GM18873 (cell line): ENCODE data around the gene LLPH.
A peak's percentile ranks its signal among the peaks of the same experiment; 100 is the strongest.

Experiments
- ATAC-seq: cut with Tn5 transposase; IDR thresholded peaks from one replicate; pipeline ENCODE4 v1.9.1; 2021; ENCODE audit warnings: mild to moderate bottlenecking, moderate library complexity, moderate number of reproducible peaks; ENCODE audit not compliant: unreplicated experiment, low FRiP score

Gene LLPH

GRCh38 chr12:66143868-66144267 is 13.3 kb upstream of the LLPH start:
- ATAC-seq: no peak

- no peak for ATAC-seq
Measured at GRCh38 chr12:66142826-66143225, 12.3 kb upstream of the LLPH start.

GRCh38 chr12:66141299-66141698 is 10.7 kb upstream of the LLPH start:
- no peak for ATAC-seq

GRCh38 chr12:66140731-66141130 is 10.2 kb upstream of the LLPH start:
- no peak for ATAC-seq

- ATAC-seq: no peak
Measured at GRCh38 chr12:66139328-66139727, 8.8 kb upstream of the LLPH start.

- ATAC-seq: no peak
Measured at GRCh38 chr12:66137937-66138336, 7.4 kb upstream of the LLPH start.

GRCh38 chr12:66132408-66132807 is 1.9 kb upstream of the LLPH start:
- ATAC-seq: no peak

- ATAC-seq: no peak
Measured at GRCh38 chr12:66131067-66131688, 628 bp upstream of the LLPH start.

- ATAC-seq: no peak
Measured at GRCh38 chr12:66129934-66130266, 650 bp downstream of the LLPH start.

GRCh38 chr12:66127650-66128049 is 2.9 kb downstream of the LLPH start:
- no peak for ATAC-seq

- no peak for ATAC-seq
Measured at GRCh38 chr12:66120477-66120876, 10.1 kb downstream of the LLPH start.

GRCh38 chr12:66119870-66120241 is 10.7 kb downstream of the LLPH start:
- no peak for ATAC-seq

GRCh38 chr12:66119229-66119869 is 11.2 kb downstream of the LLPH start:
- no peak for ATAC-seq

- ATAC-seq: peak; percentile 64
Measured at GRCh38 chr12:66118240-66118891, 12.2 kb downstream of the LLPH start.

GRCh38 chr12:66117242-66117641 is 13.3 kb downstream of the LLPH start:
- ATAC-seq: no peak

- ATAC-seq: no peak
Measured at GRCh38 chr12:66115071-66115600, 15.4 kb downstream of the LLPH start.

- ATAC-seq: no peak
Measured at GRCh38 chr12:66113471-66113870, 17.1 kb downstream of the LLPH start.

- ATAC-seq: no peak
Measured at GRCh38 chr12:66111605-66112004, 18.9 kb downstream of the LLPH start.

GRCh38 chr12:66109056-66109455 is 21.5 kb downstream of the LLPH start:
- no peak for ATAC-seq

GRCh38 chr12:66108386-66108785 is 22.2 kb downstream of the LLPH start:
- ATAC-seq: no peak

- ATAC-seq: peak; percentile 90
Measured at GRCh38 chr12:66107451-66107915, 23.1 kb downstream of the LLPH start.
